ENCODE results near the gene SIVA1.
A peak's percentile ranks its signal among the peaks of the same experiment; 100 is the strongest.

The SIVA1 gene, protein sequence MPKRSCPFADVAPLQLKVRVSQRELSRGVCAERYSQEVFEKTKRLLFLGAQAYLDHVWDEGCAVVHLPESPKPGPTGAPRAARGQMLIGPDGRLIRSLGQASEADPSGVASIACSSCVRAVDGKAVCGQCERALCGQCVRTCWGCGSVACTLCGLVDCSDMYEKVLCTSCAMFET

DNA sequence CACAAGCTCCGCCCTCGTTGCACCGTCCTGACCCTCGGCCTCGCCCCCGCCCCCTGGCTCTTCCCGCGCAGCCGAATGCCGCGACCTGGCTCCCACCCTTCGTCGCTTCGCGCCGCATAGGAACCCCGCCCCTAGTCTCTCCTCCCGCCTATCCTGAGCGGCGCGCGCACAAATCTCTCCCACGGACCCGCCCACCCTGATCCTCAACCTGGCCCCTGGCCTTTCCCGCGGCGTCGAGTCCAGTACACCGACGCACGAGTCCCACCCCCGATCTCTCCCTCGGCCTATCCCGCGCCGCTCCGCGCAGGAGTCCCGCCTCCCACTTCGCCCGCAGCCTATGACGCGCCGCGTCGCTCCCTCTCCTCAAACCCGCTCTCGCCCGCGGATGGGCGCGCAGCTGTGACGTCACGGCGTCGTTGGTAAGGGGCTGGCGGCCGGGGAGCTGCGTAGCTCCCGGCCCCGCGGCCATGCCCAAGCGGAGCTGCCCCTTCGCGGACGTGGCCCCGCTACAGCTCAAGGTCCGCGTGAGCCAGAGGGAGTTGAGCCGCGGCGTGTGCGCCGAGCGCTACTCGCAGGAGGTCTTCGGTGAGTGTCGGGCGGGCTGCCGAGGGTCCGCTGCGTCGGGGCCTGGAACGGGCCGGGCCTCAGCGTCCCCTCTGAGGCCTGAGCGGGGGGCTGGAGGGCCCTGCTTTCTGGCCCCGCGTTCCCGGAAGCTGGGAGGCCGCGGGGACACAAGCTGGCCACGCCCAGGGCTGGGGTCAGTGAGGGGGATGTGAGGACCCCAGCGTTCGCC lies at the start of gene SIVA1:
SIVA1 (plus strand) TSS at position 413 of the 793 bp plus-strand sequence; CDS start at position 468, 55 bp downstream.
- TF ChIP-seq, protein P1, sequence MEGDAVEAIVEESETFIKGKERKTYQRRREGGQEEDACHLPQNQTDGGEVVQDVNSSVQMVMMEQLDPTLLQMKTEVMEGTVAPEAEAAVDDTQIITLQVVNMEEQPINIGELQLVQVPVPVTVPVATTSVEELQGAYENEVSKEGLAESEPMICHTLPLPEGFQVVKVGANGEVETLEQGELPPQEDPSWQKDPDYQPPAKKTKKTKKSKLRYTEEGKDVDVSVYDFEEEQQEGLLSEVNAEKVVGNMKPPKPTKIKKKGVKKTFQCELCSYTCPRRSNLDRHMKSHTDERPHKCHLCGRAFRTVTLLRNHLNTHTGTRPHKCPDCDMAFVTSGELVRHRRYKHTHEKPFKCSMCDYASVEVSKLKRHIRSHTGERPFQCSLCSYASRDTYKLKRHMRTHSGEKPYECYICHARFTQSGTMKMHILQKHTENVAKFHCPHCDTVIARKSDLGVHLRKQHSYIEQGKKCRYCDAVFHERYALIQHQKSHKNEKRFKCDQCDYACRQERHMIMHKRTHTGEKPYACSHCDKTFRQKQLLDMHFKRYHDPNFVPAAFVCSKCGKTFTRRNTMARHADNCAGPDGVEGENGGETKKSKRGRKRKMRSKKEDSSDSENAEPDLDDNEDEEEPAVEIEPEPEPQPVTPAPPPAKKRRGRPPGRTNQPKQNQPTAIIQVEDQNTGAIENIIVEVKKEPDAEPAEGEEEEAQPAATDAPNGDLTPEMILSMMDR (conservative IDR thresholded peaks at IDR 0.05; ENCODE audit: low read depth, low read length), result no peak
- peak; percentile 98 for DNase-seq (ENCODE audit: low read depth)
- peak within 1 kb of the TSS; percentile 90 for H3K4me3 ChIP-seq (ENCODE audit: low read length)

- DNase-seq (ENCODE audit: low read depth), result no peak
- no peak overlapping the region for H3K4me3 ChIP-seq (ENCODE audit: low read length)
- TF ChIP-seq, protein P1 (conservative IDR thresholded peaks at IDR 0.05; ENCODE audit: low read depth, low read length), result no peak
These were observed 49.7 kb upstream of the SIVA1 start for GRCh38 chr14:104703269-104703668.

DNA sequence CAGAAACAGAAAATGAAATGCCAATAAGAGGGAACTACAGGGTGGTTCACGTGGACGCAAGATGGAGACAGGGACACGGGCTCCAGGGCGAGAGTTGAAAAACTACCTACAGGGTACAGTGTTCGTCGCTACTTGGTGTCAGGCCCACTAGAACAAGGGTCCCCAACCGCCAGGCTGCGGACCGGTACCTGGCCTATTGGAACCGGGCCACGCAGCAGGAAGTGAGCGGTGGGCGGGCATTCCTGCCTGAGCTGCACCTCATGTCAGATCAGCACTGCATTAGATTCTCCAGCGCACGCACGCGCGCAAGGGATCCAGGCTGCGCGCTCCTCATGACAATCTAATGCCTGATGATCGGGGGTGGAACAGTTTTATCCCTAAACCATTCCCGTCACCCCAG lies 48.7 kb upstream of the SIVA1 start:
- no peak for DNase-seq (ENCODE audit: low read depth)
- TF ChIP-seq, protein P1 (conservative IDR thresholded peaks at IDR 0.05; ENCODE audit: low read depth, low read length), result no peak
- no peak overlapping the region for H3K4me3 ChIP-seq (ENCODE audit: low read length)

DNA sequence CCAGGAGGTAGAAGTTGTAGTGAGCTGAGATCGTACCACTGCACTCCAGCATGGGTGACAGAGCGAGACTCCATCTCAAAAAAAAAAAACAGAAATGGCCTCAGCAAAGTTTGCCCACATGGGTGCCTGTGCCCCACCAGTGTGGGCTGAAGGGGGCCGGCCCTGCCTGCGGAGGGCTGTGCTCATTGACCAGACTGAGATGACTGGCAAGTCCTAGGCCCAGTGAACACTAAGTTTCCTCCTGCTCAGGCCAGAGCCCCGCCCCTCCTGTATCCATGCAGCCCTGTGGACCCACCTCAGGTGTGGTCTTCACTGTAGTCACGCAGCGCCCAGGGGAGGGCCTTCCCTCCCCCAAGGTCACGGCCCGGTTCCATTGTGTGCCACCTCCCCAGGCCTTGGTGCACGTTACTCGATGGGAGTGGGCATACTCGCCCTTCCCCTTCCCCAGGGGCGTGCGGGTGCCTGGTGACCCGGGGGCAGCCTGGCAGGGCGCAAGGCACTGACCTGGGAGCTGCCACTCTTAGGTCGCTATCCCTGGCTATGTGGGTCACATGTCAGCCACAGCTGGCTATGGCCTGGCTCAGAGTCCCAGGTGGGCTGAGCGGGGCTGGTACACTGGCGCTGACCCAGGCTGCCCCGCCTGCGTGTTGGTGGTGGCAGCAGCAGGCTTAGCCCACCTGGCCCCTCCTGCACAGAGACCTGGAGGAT lies 47.5 kb upstream of the SIVA1 start:
- TF ChIP-seq, protein P1 (conservative IDR thresholded peaks at IDR 0.05; ENCODE audit: low read depth, low read length), result no peak
- H3K4me3 ChIP-seq (ENCODE audit: low read length), result no peak overlapping the region
- DNase-seq (ENCODE audit: low read depth), result no peak

DNA sequence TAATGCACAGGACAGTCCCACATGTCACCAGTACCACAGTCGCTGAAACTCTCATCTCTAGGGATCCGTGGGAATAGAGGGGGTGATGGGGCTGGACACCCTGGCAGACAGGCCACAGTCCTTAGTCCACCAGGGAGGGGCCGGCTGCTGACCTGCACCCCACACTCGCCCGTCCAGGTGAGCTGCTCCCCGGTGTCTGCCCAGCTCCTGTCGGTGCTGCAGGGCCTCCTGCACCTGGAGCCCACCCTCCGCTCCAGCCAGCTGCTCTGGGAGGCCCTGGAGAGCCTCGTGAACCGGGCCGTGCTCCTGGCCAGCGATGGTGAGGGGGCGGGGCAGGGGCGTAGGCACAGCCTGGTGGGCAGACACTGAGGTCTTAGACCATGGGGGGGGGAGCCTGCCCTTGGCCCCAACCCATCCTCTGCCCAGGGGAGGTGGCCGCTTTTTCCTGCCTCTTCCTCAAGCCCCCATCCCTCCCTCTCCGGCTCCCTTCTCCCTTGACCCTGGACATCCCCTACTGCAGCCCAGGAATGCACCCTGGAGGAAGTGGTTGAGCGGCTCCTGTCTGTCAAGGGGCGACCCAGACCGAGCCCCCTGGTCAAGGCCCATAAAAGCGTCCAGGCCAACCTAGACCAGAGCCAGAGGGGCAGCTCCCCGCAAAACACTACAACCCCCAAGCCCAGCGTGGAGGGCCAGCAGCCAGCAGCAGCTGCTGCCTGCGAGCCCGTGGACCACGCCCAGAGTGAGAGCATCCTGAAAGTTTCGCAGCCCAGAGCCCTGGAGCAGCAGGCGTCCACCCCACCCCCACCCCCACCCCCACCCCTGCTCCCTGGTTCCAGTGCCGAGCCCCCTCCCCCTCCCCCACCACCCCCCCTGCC lies 46.0 kb upstream of the SIVA1 start:
- TF ChIP-seq, protein P1 (conservative IDR thresholded peaks at IDR 0.05; ENCODE audit: low read depth, low read length), result no peak
- H3K4me3 ChIP-seq (ENCODE audit: low read length), result no peak overlapping the region
- no peak for DNase-seq (ENCODE audit: low read depth)

Data from retinal pigment epithelial cell (primary cell).